Lower leg skin (tissue), 3 donors: Measurements from ENCODE around the gene DSCAML1.

Experiments
- POLR2A ChIP-seq, 2 donors: fragments of 450-650 bp; IDR thresholded peaks; one replicate each; pipeline ENCODE4 v1.6.1; 2016 to 2017; ENCODE audit warnings: antibody characterized with exemption in 2 of 2, mild to moderate bottlenecking in 1 of 2, moderate library complexity in 1 of 2
- TF ChIP-seq, protein P1 (sequence below), 3 donors: fragments of 450-650 bp; IDR thresholded peaks; one replicate each; pipeline ENCODE4 v1.5.1; 2016; ENCODE audit warnings: antibody characterized with exemption in 3 of 3, mild to moderate bottlenecking in 3 of 3, moderate library complexity in 2 of 3

DNA sequence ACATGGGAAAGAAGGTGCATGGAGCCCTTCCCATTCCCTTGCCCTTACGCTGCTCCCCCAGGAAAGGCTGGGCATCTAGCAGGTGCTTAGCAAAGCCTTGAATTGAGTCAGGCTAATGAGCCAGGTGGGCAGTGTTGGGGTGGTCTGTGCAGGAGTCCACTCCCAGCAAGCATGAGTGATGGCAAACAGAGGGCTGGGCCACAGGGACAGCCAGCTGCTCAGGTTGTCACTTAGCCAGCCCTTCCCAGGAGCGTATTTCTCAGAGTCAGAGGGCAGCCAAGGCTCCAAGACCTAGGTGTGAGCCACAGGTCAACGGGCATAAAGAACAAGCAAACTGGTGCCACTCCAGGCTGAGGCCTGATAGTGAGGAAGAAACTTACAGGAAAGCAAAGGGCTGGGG is 149.8 kb downstream of the DSCAML1 start:
- TF ChIP-seq, protein P1, sequence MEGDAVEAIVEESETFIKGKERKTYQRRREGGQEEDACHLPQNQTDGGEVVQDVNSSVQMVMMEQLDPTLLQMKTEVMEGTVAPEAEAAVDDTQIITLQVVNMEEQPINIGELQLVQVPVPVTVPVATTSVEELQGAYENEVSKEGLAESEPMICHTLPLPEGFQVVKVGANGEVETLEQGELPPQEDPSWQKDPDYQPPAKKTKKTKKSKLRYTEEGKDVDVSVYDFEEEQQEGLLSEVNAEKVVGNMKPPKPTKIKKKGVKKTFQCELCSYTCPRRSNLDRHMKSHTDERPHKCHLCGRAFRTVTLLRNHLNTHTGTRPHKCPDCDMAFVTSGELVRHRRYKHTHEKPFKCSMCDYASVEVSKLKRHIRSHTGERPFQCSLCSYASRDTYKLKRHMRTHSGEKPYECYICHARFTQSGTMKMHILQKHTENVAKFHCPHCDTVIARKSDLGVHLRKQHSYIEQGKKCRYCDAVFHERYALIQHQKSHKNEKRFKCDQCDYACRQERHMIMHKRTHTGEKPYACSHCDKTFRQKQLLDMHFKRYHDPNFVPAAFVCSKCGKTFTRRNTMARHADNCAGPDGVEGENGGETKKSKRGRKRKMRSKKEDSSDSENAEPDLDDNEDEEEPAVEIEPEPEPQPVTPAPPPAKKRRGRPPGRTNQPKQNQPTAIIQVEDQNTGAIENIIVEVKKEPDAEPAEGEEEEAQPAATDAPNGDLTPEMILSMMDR (IDR thresholded peaks at IDR 0.05) = no peak
- TF ChIP-seq POLR2A (IDR thresholded peaks at IDR 0.05) = no peak
